ENCODE results near the gene DSCAML1.

The DSCAML1 gene

DNA sequence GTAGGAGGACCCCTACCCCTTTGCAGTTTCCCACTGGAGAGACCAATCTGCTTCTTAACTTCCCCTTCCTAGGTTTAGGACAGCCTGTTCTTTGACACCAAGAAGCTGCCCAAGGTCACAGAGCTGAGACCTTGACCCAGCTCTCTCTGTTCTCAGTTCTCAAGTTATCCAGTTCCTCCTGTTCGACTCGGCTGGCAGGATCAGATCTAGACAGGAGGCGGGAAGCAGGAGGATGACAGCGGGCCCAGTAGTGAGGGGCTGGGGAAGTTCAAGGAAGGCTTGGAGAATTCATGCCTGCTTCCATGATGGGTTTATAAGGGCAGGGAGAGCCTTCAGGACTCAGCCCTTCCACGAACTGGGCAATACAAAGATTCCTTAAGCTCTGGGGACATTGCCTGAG, 210.6 kb downstream of the DSCAML1 start:
- no peak for TF ChIP-seq RARB (CRISPR knock-in tag; IDR thresholded peaks at IDR 0.05)
- no peak for TF ChIP-seq ARNTL (CRISPR knock-in tag; IDR thresholded peaks at IDR 0.05; ENCODE audit: borderline replicate concordance, low read depth)
- TF ChIP-seq SNAI2 (CRISPR knock-in tag; IDR thresholded peaks at IDR 0.05) = no peak
- TF ChIP-seq GLIS3 (CRISPR knock-in tag; IDR thresholded peaks at IDR 0.05) = no peak
- TF ChIP-seq, protein P1, sequence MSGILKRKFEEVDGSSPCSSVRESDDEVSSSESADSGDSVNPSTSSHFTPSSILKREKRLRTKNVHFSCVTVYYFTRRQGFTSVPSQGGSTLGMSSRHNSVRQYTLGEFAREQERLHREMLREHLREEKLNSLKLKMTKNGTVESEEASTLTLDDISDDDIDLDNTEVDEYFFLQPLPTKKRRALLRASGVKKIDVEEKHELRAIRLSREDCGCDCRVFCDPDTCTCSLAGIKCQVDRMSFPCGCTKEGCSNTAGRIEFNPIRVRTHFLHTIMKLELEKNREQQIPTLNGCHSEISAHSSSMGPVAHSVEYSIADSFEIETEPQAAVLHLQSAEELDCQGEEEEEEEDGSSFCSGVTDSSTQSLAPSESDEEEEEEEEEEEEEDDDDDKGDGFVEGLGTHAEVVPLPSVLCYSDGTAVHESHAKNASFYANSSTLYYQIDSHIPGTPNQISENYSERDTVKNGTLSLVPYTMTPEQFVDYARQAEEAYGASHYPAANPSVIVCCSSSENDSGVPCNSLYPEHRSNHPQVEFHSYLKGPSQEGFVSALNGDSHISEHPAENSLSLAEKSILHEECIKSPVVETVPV (CRISPR knock-in tag; IDR thresholded peaks at IDR 0.05) = no peak
- no peak for TF ChIP-seq ZC3H10 (CRISPR knock-in tag; IDR thresholded peaks at IDR 0.05)
- TF ChIP-seq OSR1 (CRISPR knock-in tag; IDR thresholded peaks at IDR 0.05) = no peak
- TF ChIP-seq TOX (CRISPR knock-in tag; IDR thresholded peaks at IDR 0.05; ENCODE audit: borderline replicate concordance) = no peak
- ATAC-seq = no peak

DNA sequence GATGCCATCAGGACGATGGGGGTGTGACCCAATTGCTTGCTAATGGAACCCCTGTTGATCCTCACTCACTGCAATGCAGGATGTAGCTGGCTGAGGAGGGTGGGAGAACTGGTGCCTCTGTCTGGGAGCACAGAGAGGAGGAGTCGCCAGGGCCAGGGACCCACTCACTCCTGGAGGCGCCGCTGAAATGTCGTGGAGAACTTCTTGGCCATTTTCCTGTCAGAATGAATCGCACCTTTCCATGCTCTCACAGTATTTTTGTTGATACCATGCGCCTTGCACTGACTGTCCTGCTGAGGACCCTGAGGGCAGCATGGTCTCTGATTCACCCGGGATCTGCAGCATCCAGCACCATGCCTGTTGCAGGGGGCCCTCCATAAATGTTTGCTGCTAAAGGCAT, 211.4 kb downstream of the DSCAML1 start:
- TF ChIP-seq ZC3H10 (CRISPR knock-in tag; IDR thresholded peaks at IDR 0.05) = no peak
- no peak for TF ChIP-seq ZFP3 (CRISPR knock-in tag; IDR thresholded peaks at IDR 0.05)
- TF ChIP-seq, protein P2, sequence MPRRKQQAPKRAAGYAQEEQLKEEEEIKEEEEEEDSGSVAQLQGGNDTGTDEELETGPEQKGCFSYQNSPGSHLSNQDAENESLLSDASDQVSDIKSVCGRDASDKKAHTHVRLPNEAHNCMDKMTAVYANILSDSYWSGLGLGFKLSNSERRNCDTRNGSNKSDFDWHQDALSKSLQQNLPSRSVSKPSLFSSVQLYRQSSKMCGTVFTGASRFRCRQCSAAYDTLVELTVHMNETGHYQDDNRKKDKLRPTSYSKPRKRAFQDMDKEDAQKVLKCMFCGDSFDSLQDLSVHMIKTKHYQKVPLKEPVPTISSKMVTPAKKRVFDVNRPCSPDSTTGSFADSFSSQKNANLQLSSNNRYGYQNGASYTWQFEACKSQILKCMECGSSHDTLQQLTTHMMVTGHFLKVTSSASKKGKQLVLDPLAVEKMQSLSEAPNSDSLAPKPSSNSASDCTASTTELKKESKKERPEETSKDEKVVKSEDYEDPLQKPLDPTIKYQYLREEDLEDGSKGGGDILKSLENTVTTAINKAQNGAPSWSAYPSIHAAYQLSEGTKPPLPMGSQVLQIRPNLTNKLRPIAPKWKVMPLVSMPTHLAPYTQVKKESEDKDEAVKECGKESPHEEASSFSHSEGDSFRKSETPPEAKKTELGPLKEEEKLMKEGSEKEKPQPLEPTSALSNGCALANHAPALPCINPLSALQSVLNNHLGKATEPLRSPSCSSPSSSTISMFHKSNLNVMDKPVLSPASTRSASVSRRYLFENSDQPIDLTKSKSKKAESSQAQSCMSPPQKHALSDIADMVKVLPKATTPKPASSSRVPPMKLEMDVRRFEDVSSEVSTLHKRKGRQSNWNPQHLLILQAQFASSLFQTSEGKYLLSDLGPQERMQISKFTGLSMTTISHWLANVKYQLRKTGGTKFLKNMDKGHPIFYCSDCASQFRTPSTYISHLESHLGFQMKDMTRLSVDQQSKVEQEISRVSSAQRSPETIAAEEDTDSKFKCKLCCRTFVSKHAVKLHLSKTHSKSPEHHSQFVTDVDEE (CRISPR knock-in tag; IDR thresholded peaks at IDR 0.05) = no peak
- no peak for TF ChIP-seq GLIS3 (CRISPR knock-in tag; IDR thresholded peaks at IDR 0.05)
- TF ChIP-seq PPARA (CRISPR knock-in tag; IDR thresholded peaks at IDR 0.05; ENCODE audit: borderline replicate concordance) = no peak
- TF ChIP-seq, protein P3, sequence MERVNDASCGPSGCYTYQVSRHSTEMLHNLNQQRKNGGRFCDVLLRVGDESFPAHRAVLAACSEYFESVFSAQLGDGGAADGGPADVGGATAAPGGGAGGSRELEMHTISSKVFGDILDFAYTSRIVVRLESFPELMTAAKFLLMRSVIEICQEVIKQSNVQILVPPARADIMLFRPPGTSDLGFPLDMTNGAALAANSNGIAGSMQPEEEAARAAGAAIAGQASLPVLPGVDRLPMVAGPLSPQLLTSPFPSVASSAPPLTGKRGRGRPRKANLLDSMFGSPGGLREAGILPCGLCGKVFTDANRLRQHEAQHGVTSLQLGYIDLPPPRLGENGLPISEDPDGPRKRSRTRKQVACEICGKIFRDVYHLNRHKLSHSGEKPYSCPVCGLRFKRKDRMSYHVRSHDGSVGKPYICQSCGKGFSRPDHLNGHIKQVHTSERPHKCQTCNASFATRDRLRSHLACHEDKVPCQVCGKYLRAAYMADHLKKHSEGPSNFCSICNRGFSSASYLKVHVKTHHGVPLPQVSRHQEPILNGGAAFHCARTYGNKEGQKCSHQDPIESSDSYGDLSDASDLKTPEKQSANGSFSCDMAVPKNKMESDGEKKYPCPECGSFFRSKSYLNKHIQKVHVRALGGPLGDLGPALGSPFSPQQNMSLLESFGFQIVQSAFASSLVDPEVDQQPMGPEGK (CRISPR knock-in tag; IDR thresholded peaks at IDR 0.05; ENCODE audit: borderline replicate concordance) = no peak
- no peak for TF ChIP-seq BACH2 (CRISPR knock-in tag; IDR thresholded peaks at IDR 0.05; ENCODE audit: borderline replicate concordance)
- TF ChIP-seq ZNF8 (CRISPR knock-in tag; IDR thresholded peaks at IDR 0.05) = no peak
- no peak for TF ChIP-seq ZFP30 (CRISPR knock-in tag; IDR thresholded peaks at IDR 0.05)
- TF ChIP-seq ARNTL (CRISPR knock-in tag; IDR thresholded peaks at IDR 0.05; ENCODE audit: borderline replicate concordance, low read depth) = no peak
- ATAC-seq = no peak

DNA sequence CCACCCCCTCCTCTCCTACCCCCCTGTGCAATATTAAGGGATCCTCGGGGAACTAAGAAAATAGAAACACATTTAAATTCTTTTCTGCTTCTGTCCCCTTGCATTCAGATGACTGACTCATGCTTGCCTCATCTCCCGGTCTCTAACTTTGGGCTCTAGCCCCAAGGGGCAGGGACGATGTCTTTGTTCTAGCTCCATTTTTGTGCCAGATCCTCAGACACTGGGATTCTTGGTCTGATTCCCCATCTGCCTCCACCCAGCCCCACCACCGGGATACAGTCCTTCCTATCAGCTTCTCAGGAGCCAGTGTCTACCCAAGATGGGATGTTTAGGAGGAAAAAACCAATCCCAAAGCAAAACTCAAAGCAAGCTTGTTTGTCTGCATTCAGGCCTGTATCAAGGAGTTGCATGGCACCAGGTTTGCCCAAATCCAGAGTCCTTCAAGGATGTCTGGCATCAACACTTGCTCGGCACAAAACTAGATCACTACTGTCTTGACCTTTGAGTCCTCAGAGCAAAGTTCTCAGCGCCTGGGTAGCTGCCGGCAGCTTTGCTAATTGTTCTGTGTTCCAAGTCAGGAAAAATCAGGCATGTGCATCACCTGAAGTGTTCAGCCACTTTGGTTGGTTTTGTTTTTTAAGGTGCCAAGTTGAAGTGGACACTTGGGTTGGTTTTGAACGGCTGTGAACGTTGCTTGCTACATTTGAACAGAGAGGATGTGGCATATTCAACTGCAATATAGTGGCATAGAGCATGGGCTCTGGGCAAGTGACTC, 212.8 kb downstream of the DSCAML1 start:
- ATAC-seq = no peak
- TF ChIP-seq GLIS3 (CRISPR knock-in tag; IDR thresholded peaks at IDR 0.05) = no peak
- no peak for TF ChIP-seq PPARA (CRISPR knock-in tag; IDR thresholded peaks at IDR 0.05; ENCODE audit: borderline replicate concordance)
- TF ChIP-seq ZNF8 (CRISPR knock-in tag; IDR thresholded peaks at IDR 0.05) = no peak

DNA sequence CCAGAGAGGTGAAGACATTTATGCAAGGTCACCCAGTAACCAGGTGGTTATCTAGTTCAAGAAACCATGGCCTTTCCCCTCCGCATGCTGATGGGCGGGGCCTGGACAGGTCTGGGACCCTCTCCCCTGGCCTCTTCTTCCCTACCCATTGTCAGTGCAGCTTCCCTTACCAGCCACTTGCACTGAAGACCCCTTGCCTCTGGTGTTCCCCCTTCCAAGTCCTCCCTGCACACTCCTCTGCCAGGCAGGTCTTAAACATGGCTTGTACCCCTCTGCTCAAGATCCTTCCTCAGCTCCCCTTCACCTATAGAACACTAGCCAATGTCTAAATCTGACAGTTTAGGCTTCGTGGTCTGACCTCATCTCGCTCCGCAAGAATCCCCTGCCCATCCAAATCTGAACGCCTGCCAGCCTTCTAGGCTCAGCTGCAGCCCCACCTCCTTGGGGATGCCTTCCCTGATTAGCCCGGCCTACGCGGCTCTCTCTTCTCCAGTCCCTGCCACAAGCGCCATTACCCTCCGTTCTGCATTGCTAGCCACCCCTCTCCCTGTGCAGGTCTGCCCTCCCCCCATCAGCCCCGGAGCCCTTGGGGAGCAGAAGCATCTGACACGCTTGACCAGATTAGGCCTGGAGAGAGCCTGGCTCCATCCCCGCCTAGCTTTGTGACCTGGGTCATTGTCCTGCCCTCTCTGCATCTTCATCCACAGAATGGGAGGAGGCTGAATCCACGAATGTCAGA, 213.8 kb downstream of the DSCAML1 start:
- TF ChIP-seq OSR1 (CRISPR knock-in tag; IDR thresholded peaks at IDR 0.05) (no peak), ZNF70 (CRISPR knock-in tag; IDR thresholded peaks at IDR 0.05) (no peak), TCF4 (CRISPR knock-in tag; IDR thresholded peaks at IDR 0.05; ENCODE audit: borderline replicate concordance) (no peak), PPARA (CRISPR knock-in tag; IDR thresholded peaks at IDR 0.05; ENCODE audit: borderline replicate concordance) (no peak), GLIS3 (CRISPR knock-in tag; IDR thresholded peaks at IDR 0.05) (no peak), ZNF565 (CRISPR knock-in tag; conservative IDR thresholded peaks at IDR 0.05; ENCODE audit: low read depth) (no peak), ZFP3 (CRISPR knock-in tag; IDR thresholded peaks at IDR 0.05) (no peak), ISL1 (CRISPR knock-in tag; IDR thresholded peaks at IDR 0.05) (no peak), RARB (CRISPR knock-in tag; IDR thresholded peaks at IDR 0.05) (no peak), TOX (CRISPR knock-in tag; IDR thresholded peaks at IDR 0.05; ENCODE audit: borderline replicate concordance) (no peak), BACH2 (CRISPR knock-in tag; IDR thresholded peaks at IDR 0.05; ENCODE audit: borderline replicate concordance) (no peak), ZNF8 (CRISPR knock-in tag; IDR thresholded peaks at IDR 0.05) (no peak), SNAI2 (CRISPR knock-in tag; IDR thresholded peaks at IDR 0.05) (no peak), ESRRG (CRISPR knock-in tag; IDR thresholded peaks at IDR 0.05) (no peak)
- TF ChIP-seq, protein P4, sequence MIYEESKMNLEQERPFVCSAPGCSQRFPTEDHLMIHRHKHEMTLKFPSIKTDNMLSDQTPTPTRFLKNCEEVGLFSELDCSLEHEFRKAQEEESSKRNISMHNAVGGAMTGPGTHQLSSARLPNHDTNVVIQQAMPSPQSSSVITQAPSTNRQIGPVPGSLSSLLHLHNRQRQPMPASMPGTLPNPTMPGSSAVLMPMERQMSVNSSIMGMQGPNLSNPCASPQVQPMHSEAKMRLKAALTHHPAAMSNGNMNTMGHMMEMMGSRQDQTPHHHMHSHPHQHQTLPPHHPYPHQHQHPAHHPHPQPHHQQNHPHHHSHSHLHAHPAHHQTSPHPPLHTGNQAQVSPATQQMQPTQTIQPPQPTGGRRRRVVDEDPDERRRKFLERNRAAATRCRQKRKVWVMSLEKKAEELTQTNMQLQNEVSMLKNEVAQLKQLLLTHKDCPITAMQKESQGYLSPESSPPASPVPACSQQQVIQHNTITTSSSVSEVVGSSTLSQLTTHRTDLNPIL (CRISPR knock-in tag; IDR thresholded peaks at IDR 0.05; ENCODE audit: low read depth) = no peak
- TF ChIP-seq, protein P2 (CRISPR knock-in tag; IDR thresholded peaks at IDR 0.05) = no peak
- TF ChIP-seq, protein P1 (CRISPR knock-in tag; IDR thresholded peaks at IDR 0.05) = no peak
- no peak for ATAC-seq

Data from SK-N-SH treated with all-trans-retinoic acid at 6 μM for 48 hours (cell line).